Lung microvascular endothelial cell (primary cell): ENCODE measurements around the gene PLXNA2. TPM values are rescaled to one million over a fixed set of nuclear protein-coding genes. Genes with fewer than 3 reads are reported as not detected.

Experiments used
- DNase-seq, 2 donors: peaks; one replicate each; pipeline versions ENCODE4 v3.0.0 to v3.0.0-alpha.2; 2010; ENCODE audit warnings: low read depth in 2 of 2
- total RNA-seq: library from RNA; depleted of rRNA; stranded (reverse); fragments of >200 nt; gene quantifications from 2 replicates; pipeline ENCODE4 v1.2.1, GENCODE V29; 2014

The PLXNA2 gene
- total RNA-seq, 1 donor from 2014 or later: 46.4 TPM

GRCh38 chr1:208149776-208150514 is 94.2 kb downstream of the PLXNA2 start:
- DNase-seq: no peak

GRCh38 chr1:208149213-208149612 is 95.0 kb downstream of the PLXNA2 start:
- no peak for DNase-seq

DNA sequence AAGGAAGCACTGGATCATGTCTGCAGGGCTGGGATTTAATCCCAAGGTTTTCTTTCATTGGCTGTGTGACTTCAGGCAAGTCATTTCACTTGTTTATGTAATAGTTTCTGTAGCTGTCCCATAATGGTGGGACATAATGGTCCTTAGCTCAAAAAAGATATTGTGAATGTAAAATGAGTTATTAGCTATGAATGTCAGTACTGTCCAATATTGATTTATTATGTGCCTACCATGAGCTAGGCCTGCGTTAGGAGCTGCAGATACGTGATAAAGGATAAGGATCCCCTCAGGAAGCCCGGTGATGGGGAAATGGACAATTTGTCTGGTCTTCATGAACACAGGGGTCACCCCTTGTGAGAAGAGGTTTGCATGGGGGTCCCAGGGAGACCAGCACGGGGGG is 95.8 kb downstream of the PLXNA2 start:
- no peak for DNase-seq

DNA sequence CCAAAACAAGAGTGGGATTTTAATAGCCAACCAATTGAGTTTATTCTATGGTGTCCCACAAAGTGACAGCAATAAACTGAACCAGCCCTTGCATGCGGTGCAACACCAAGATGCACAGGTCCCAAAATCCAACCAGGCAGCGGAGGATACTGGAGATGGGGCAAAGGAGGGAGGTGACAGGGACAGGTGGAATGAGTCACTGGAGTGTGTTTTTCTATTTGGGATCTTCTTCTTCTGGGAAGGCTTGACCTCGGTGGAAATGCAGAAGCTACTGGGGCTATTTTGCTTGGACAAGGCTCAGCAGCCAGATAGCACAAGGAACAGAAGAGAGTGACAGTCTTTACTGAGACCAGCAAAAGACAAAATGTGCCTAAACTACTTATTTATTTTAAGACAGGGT is 97.5 kb downstream of the PLXNA2 start:
- DNase-seq: no peak

GRCh38 chr1:208145167-208145566 is 99.0 kb downstream of the PLXNA2 start:
- no peak for DNase-seq

GRCh38 chr1:208142590-208143382 is 101.4 kb downstream of the PLXNA2 start:
- DNase-seq: no peak

DNA sequence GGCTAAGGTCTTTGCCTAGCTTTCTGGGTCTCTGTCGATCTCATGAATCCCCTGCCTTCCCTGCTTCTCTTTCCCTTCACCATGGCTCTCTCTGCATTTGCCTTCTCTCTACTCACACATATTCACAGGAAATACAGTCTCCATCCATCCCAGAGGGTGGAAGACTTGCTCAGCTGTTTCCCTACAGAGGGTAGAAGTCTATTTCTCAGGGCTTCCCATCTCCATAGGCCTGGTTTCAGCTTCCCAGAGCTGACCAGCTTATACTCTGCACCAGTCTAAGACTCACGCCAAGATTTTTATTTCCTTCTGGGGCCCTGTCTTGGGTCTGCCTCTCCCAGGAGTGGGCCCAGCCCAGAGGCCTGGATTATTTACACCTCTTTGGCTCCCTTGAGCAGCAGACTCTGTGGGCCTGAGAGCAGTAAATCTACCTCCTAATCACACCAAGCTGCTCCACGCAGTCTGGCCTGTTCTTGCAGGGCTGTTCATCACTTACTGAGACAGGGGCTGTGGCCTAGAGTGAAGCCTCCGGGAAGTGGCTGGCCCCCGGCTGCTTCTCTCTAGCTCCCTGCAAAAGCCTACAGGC is 102.5 kb downstream of the PLXNA2 start:
- DNase-seq: no peak

- DNase-seq: no peak
Measured at GRCh38 chr1:208139434-208140045, 104.6 kb downstream of the PLXNA2 start.

DNA sequence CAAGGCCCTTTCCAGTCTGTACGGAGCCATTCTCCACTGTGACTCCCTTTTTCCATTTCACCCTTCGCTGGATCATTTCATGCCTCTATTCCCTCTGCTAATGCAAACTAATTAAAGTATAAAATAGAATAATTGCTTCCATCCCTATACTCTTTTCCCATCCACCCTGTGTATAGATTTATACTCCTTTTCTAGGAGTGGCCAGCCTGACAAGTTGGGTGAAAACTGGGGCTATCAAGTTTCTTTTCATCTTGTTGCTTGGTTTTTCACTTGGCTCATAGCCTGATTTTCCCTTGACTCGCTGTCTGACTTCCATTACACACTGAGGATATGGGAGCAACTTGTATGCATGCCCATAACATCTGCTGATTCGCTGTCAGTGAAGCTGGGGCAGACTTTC is 107.0 kb downstream of the PLXNA2 start:
- DNase-seq: no peak

- DNase-seq: no peak
Measured at GRCh38 chr1:208136459-208137182, 107.6 kb downstream of the PLXNA2 start.

DNA sequence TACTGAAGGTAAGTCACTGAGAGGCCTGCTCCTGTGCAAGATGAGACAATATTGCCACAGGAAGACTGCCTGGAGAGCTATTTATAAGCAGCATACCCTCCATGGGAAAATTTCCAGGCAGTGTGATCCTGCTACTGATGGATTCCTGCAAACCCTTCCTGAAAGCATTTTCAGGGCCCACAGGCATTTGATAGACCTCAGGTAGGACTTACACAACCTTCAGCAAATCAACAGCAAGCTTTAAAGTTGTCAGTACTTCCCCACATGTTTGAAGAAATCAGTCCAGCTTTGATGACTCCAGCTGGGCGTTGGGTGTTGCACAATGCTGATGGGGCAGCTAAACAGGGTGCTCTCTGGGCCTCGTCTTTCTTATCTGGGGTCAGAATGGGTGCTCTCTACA is 108.8 kb downstream of the PLXNA2 start:
- DNase-seq: peak in 1 of 2 donors; percentile 17

DNA sequence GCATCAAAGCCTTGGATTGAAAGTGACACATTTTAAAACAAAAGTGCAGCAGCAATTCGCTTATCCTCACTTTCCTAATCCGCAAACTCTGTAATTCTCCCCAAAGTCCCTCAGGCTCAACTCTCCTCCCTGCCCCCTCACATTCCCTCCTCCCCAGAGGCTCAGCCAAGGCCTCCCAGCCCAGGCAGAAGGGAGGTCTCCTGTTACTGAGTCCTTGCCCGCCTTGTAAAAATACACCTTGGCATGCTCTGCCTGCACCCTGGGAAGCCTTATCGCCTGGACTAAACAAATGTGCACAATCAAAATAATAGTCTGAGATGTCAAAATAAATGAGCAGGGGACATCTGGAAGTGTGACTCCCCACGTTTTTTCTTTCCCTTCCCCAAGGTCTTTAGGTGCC is 109.7 kb downstream of the PLXNA2 start:
- no peak for DNase-seq

DNA sequence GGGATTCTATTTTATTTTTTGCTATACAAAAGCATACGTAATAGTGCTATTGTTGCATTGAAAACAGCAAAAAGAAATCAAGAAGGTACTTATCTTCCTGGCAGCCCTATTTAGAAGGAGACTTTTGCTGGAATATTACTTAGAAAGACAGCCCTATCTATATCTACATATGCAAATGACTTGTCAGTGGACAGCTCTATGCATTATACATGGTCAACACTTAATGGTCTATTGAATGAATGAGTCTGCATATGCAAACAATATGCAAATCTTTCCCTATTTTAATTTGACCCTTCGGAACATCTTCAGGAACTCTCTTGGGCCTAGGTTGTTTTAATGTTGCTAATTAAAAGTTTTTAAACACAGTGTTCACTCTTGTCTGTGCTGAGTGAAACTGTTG is 110.8 kb downstream of the PLXNA2 start:
- DNase-seq: no peak

- peak; percentile 78 to 86 for DNase-seq
Measured at GRCh38 chr1:208132287-208132882, 111.8 kb downstream of the PLXNA2 start.

GRCh38 chr1:208131621-208132286 is 112.4 kb downstream of the PLXNA2 start:
- no peak for DNase-seq

GRCh38 chr1:208129487-208129886 is 114.7 kb downstream of the PLXNA2 start:
- no peak for DNase-seq

DNA sequence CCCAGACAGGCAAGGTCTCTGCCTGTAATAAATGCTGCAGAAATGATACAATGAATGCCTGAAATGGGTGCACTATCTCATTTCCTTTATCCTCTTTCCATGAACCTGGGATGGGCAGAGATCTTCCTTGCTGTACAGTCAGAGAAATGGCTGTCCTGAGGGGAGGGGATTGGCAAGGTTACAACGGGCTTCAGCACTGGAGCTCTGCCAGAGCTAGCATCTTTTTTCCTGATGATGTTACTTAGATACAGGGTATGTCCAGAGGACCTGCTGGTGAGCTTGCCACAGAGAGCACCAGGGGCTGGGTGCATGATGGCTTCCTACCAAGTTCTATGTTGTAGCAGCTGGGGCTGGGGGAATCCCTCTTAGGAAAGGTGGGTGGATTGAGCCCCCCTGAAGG is 115.1 kb downstream of the PLXNA2 start:
- peak in 1 of 2 donors; percentile 51 for DNase-seq

DNA sequence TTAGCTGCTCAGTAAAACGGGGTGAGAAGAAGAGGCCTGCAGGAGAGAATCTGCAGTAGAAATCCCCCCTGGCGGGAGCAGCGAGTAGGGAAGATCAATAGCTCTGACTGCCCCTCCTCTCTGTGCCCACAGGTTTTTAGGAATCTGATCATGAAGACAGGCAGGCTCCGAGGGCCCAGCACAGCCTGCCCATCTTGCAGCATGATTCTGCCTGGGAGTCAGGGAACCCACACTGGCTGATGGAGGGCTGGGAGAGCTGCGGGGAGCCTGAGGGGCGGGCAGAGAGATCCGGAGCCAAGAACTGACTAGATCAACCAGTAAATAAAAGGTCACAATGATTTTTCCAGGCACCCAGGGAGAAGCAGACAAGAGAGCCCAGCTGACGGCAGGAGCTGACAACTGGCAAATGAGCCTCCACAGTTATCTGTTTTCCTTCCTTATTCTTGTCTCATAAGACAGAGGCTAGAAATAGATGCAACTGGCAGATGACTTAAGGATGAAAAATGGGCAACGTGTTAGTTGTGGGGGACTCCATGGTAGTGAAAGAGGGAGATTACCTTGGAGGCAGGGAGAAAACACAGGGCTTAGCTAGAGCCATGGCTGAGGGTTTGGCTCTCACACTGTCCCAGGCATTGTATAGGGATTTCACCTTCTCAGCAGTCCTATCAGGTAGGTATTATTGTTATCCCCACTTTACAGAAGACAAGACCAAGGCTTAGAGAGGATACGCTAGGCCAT is 116.2 kb downstream of the PLXNA2 start:
- DNase-seq: no peak

DNA sequence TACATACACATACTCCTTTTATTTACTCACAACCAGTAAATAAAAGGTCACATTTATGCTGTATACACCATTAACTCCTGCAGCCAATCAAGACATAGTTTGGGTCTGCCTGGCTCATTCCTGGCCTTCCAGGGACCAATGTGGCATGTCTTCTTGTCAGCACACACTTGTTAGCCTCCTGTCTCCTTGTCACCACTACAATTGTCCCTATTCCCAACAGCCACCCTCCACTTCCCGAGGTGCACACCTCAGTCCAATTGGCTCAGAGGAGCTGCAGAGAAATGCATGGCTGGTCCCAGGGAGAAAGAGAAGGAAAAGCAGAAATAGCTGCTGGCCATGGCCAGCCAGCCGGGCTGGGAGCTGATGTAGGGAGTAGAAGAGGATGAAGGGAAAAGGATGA is 116.9 kb downstream of the PLXNA2 start:
- DNase-seq: no peak

- no peak for DNase-seq
Measured at GRCh38 chr1:208126108-208126507, 118.1 kb downstream of the PLXNA2 start.
